Spleen (tissue), 11 donors: ENCODE measurements around the gene SMC4. TPM values are rescaled to one million over a fixed set of nuclear protein-coding genes. Genes with fewer than 3 reads are reported as not detected.

ENCODE experiments used
- DNase-seq: peaks from one replicate; pipeline ENCODE4 v3.0.0-alpha.2; 2020
- H3K27ac ChIP-seq, 8 donors: fragments of 200-600 bp; sonication (generic) in 7 of 8; 1 replicate in 4 of 8; 2 replicates in 4 of 8; pipeline versions ENCODE4 v1.5.0 to v1.8.0; 2016 to 2021; ENCODE audit warnings: inconsistent platforms in 4 of 8, mild to moderate bottlenecking in 4 of 8, moderate library complexity in 1 of 8
- H3K27me3 ChIP-seq, 7 donors: fragments of 200-600 bp; sonication (generic) in 6 of 7; replicated peaks in 1 of 7; 1 replicate in 4 of 7; 2 replicates in 3 of 7; pipeline versions ENCODE4 v1.5.0 to v1.8.0; 2016 to 2021; ENCODE audit warnings: inconsistent platforms in 3 of 7, mild to moderate bottlenecking in 1 of 7
- H3K36me3 ChIP-seq, 6 donors: fragments of 200-600 bp; sonication (generic) in 5 of 6; 1 replicate in 4 of 6; 2 replicates in 2 of 6; pipeline versions ENCODE4 v1.5.0 to v1.8.0; 2016 to 2021; ENCODE audit warnings: inconsistent platforms in 2 of 6
- H3K4me1 ChIP-seq, 6 donors: fragments of 200-600 bp; sonication (generic) in 5 of 6; 1 replicate in 3 of 6; 2 replicates in 3 of 6; pipeline versions ENCODE4 v1.5.0 to v1.8.0; 2016 to 2021; ENCODE audit warnings: inconsistent platforms in 3 of 6
- H3K4me3 ChIP-seq, 8 donors: fragments of 200-600 bp; sonication (generic) in 7 of 8; 1 replicate in 4 of 8; 2 replicates in 4 of 8; pipeline versions ENCODE4 v1.5.0 to v1.8.0; 2016 to 2021; ENCODE audit warnings: inconsistent platforms in 4 of 8, mild to moderate bottlenecking in 4 of 8, moderate library complexity in 2 of 8
- H3K9me3 ChIP-seq, 8 donors: fragments of 200-600 bp; sonication (generic) in 7 of 8; 1 replicate in 4 of 8; 2 replicates in 4 of 8; pipeline versions ENCODE4 v1.5.0 to v1.8.0; 2016 to 2021; ENCODE audit warnings: inconsistent platforms in 4 of 8
- POLR2A ChIP-seq, 3 donors: fragments of 450-650 bp; IDR thresholded peaks; one replicate each; pipeline ENCODE4 v1.5.1; 2017; ENCODE audit warnings: antibody characterized with exemption in 3 of 3, mild to moderate bottlenecking in 1 of 3
- POLR2AphosphoS5 ChIP-seq, 3 donors: sonication (generic); formaldehyde crosslinking; IDR thresholded peaks; one replicate each; pipeline ENCODE4 v1.5.1; 2017; ENCODE audit warnings: antibody characterized with exemption in 3 of 3
- WGBS, 5 donors: extraction: QIAGEN DNeasy Blood & Tissue Kit in 3 of 5; methylation state at CpG; one replicate each; pipeline versions ENCODE4 v1.1.5 to v1.1.7; 2013 to 2018; 5-methylcytosine and 5-hydroxymethylcytosine counted together
- intact Hi-C: fragments of 100-400 bp; cut with DNase I; formaldehyde crosslinking; loops from one replicate; pipeline ENCODE4 v1.15.0; 2023; ENCODE audit warnings: low total_unique reads
- polyA plus RNA-seq, 3 donors: library from polyadenylated mRNA; stranded (reverse); fragments of 200-250 nt; gene quantifications; one replicate each; pipeline ENCODE4 v1.2.1, GENCODE V29; 2013
- total RNA-seq, 7 donors: library from RNA; depleted of rRNA in 3 of 7; stranded (reverse); fragments of >200 nt in 3 of 7; fragmentation: NEBNext Ultra II Directional in 4 of 7; extraction: Animal tissue kit (Norgen Biotek cat#: 25700) in 4 of 7; gene quantifications; one replicate each; pipeline versions ENCODE4 v1.1.0 to v1.2.1, GENCODE V29; 2016 to 2021
- TF ChIP-seq, protein P1 (sequence below), 11 experiments: fragments of 200-600 bp in 7 of 11; fragments of 450-650 bp in 4 of 11; sonication (generic) in 4 of 11; IDR thresholded peaks in 8 of 11; conservative IDR thresholded peaks in 3 of 11; 1 replicate in 7 of 11; 2 replicates in 4 of 11; pipeline versions ENCODE4 v1.4.0 to v1.8.0; 2016 to 2021; ENCODE audit warnings: antibody characterized with exemption in 11 of 11, inconsistent platforms in 4 of 11, mild to moderate bottlenecking in 1 of 11
- donor health status: healthy with polysubstance abuse.
- donor health status: DM: no; HTN: no; CAD: no; lungs with moderate emphysema.
- donor health status: DM: no; HTN: no; CAD: no.
- donor health status: Bipolar disorder and iron deficiency.
- donor health status: healthy.
- donor health status: DM: no; HTN: no; CAD: no.
- donor health status: DM: yes; HTN: yes; CAD: no.

Gene SMC4
- total and polyA plus RNA-seq, 10 donors, result 21.2 to 112 (median 52.0) TPM

DNA sequence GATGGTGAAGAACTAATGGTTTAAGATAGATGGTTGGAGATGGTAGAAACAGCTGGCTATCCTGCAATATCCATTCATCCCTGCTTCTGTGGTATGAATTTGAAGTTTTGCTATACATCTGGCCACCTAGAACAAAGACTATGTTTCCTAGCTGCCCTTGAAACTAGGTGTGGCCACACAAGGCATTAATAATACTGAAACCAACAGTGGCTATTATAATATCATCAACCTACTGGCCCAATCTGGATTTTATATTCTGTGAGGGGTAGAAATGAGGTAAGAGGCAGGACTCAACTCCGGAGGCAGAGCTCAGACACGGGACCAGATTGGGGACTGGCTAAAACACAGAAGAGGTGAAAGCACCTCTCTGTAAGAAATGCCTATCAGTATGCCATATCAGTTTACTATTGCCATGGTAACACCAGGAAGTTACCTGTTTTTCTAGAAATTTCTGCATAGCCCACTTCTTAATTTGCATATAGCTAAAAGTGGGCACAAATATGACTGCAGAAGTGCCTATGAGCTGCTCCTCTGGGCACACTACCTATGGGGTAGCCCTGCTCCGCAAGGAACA is 8.8 kb upstream of the SMC4 start:
- no peaks in the 10 kb centered on the region for H3K9me3 ChIP-seq
- no peaks in the 10 kb centered on the region for H3K27me3 ChIP-seq
- no peak overlapping the region for H3K4me3 ChIP-seq
- TF ChIP-seq POLR2A (IDR thresholded peaks at IDR 0.05), result no peak
- TF ChIP-seq, protein P1, sequence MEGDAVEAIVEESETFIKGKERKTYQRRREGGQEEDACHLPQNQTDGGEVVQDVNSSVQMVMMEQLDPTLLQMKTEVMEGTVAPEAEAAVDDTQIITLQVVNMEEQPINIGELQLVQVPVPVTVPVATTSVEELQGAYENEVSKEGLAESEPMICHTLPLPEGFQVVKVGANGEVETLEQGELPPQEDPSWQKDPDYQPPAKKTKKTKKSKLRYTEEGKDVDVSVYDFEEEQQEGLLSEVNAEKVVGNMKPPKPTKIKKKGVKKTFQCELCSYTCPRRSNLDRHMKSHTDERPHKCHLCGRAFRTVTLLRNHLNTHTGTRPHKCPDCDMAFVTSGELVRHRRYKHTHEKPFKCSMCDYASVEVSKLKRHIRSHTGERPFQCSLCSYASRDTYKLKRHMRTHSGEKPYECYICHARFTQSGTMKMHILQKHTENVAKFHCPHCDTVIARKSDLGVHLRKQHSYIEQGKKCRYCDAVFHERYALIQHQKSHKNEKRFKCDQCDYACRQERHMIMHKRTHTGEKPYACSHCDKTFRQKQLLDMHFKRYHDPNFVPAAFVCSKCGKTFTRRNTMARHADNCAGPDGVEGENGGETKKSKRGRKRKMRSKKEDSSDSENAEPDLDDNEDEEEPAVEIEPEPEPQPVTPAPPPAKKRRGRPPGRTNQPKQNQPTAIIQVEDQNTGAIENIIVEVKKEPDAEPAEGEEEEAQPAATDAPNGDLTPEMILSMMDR (IDR thresholded peaks at IDR 0.05 in 8 of 11, conservative IDR thresholded peaks at IDR 0.05 in 3 of 11), result no peak
- TF ChIP-seq POLR2AphosphoS5 (IDR thresholded peaks at IDR 0.05), result no peak
- 89 to 96% (median 90%) methylated on average over 3 of the region's 3 CpGs for WGBS, 5 donors
- H3K36me3 ChIP-seq, result no peaks in the 10 kb centered on the region
- DNase-seq, result no peak
- no peak overlapping the region for H3K27ac ChIP-seq
- H3K4me1 ChIP-seq, result peaks cover 0 to 10% (median 0%) of the 10 kb centered on the region in 6 donors
- intact Hi-C loops, result no loop called here

- Histone ChIP-seq H3K27me3 (no peaks in the 10 kb centered on the region), H3K4me1 (peaks cover 0 to 14% (median under 1%) of the 10 kb centered on the region in 6 donors), H3K27ac (no peak overlapping the region), H3K36me3 (no peaks in the 10 kb centered on the region), H3K9me3 (no peaks in the 10 kb centered on the region), H3K4me3 (no peak overlapping the region)
- DNase-seq, result no peak
- intact Hi-C loops, result no loop called here
- TF ChIP-seq POLR2A (IDR thresholded peaks at IDR 0.05), result no peak
- TF ChIP-seq, protein P1 (IDR thresholded peaks at IDR 0.05 in 8 of 11, conservative IDR thresholded peaks at IDR 0.05 in 3 of 11), result no peak
- no peak for TF ChIP-seq POLR2AphosphoS5 (IDR thresholded peaks at IDR 0.05)
Measured at GRCh38 chr3:160392798-160393197, 6.7 kb upstream of the SMC4 start.

DNA sequence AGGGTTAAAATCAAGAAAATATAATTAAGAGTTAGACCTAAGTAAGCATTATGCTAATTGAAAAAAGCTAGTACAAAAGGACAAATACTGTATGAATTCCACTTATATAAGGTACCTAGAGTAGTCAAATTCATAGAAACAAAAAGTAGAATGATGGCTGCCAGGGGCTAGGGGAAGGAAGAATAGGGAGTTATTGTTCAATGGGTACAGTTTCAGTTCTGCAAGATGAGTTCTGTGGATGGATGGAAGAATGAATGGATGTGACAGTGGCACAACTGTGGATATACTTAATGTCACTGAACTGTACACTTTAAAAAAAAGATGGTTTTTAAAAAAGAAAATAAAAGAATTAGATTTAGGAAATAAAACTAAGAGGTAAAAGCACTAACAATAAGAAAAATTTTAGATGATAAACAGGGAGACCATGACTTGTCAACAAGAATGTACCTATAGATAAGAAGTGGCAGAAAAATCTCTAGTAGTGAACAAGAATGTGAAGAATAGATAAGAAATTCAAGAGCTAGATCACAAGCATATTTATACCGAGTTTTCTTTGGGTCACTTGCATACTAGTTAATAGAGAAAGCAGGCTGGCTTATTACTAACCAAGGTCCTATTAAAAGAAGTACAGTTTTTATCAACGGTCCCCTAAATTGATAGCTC is 6.0 kb upstream of the SMC4 start:
- no peaks in the 10 kb centered on the region for H3K27me3 ChIP-seq
- no peaks in the 10 kb centered on the region for H3K9me3 ChIP-seq
- H3K4me3 ChIP-seq, result no peak overlapping the region
- no peak overlapping the region for H3K27ac ChIP-seq
- TF ChIP-seq, protein P1 (IDR thresholded peaks at IDR 0.05 in 8 of 11, conservative IDR thresholded peaks at IDR 0.05 in 3 of 11), result no peak
- TF ChIP-seq POLR2AphosphoS5 (IDR thresholded peaks at IDR 0.05) (no peak), POLR2A (IDR thresholded peaks at IDR 0.05) (no peak)
- peaks cover 0 to 20% (median 7%) of the 10 kb centered on the region in 6 donors for H3K4me1 ChIP-seq
- H3K36me3 ChIP-seq, result no peaks in the 10 kb centered on the region
- 93 to 97% (median 95%) methylated on average over 2 of the region's 2 CpGs for WGBS, 5 donors
- intact Hi-C loops, result no loop called here
- no peak for DNase-seq

GRCh38 chr3:160394009-160394392 is 5.4 kb upstream of the SMC4 start:
- H3K9me3 ChIP-seq, result no peaks in the 10 kb centered on the region
- intact Hi-C loops, result no loop called here
- 89 to 98% (median 97%) methylated on average over 3 of the region's 3 CpGs for WGBS, 5 donors
- no peak overlapping the region for H3K4me3 ChIP-seq
- H3K36me3 ChIP-seq, result no peaks in the 10 kb centered on the region
- H3K27me3 ChIP-seq, result no peaks in the 10 kb centered on the region
- TF ChIP-seq POLR2AphosphoS5 (IDR thresholded peaks at IDR 0.05), result no peak
- TF ChIP-seq, protein P1 (IDR thresholded peaks at IDR 0.05 in 8 of 11, conservative IDR thresholded peaks at IDR 0.05 in 3 of 11), result no peak
- no peak for TF ChIP-seq POLR2A (IDR thresholded peaks at IDR 0.05)
- H3K4me1 ChIP-seq, result peaks cover 0 to 24% (median 9%) of the 10 kb centered on the region in 6 donors
- no peak overlapping the region for H3K27ac ChIP-seq
- DNase-seq, result no peak
